GM18498 (cell line): ENCODE measurements around the gene TATDN2.

Source experiments
- ATAC-seq: cut with Tn5 transposase; IDR thresholded peaks from one replicate; pipeline ENCODE4 v1.9.1; 2021; ENCODE audit warnings: mild to moderate bottlenecking, moderate library complexity; ENCODE audit not compliant: unreplicated experiment

The TATDN2 gene, protein sequence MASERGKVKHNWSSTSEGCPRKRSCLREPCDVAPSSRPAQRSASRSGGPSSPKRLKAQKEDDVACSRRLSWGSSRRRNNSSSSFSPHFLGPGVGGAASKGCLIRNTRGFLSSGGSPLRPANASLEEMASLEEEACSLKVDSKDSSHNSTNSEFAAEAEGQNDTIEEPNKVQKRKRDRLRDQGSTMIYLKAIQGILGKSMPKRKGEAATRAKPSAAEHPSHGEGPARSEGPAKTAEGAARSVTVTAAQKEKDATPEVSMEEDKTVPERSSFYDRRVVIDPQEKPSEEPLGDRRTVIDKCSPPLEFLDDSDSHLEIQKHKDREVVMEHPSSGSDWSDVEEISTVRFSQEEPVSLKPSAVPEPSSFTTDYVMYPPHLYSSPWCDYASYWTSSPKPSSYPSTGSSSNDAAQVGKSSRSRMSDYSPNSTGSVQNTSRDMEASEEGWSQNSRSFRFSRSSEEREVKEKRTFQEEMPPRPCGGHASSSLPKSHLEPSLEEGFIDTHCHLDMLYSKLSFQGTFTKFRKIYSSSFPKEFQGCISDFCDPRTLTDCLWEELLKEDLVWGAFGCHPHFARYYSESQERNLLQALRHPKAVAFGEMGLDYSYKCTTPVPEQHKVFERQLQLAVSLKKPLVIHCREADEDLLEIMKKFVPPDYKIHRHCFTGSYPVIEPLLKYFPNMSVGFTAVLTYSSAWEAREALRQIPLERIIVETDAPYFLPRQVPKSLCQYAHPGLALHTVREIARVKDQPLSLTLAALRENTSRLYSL

DNA sequence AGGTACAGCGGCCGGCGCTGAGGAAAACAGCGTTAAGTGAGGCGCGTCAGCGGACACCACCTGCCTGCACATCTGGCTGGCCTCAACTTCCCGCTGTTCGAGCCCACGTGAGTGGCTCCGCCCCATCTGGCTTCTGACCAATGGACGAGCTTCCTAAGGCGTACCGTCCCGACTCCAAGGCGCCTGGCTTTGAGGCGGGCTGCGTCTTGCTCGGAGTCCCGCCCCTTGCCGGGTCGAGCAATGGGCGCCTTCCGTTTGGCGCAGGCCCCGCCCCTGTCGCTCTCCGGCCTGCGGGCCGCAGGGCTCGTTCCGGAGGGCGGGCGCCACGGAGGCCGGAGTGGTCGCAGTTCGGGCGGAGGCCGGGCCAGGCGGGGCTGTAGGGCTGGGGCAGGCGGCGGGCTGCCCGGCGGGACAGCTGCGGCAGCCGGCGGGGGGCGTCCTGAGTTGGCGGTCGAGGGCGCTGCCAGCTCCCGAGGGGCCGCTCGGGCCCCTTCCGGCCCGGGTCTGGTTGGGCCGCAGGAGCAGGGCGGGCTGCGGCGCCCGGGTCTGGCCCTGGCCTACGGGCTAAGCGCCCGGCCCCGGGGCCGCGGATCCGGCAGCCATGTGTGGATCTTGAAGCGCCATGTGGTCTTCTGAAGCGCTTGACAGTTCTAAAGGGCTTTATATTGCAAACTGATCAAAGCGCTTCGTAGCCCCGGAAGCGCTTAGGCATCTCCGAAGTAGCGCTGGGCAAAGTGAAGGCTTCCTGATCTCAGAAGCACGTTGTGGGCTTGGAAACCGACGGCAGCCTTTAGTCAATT lies at the start of gene TATDN2:
Gene TATDN2 (plus strand): TSS at position 276 of the 800 bp plus-strand sequence. CDS start 742 bp downstream, outside the sequence.
- ATAC-seq: peak; percentile 97

DNA sequence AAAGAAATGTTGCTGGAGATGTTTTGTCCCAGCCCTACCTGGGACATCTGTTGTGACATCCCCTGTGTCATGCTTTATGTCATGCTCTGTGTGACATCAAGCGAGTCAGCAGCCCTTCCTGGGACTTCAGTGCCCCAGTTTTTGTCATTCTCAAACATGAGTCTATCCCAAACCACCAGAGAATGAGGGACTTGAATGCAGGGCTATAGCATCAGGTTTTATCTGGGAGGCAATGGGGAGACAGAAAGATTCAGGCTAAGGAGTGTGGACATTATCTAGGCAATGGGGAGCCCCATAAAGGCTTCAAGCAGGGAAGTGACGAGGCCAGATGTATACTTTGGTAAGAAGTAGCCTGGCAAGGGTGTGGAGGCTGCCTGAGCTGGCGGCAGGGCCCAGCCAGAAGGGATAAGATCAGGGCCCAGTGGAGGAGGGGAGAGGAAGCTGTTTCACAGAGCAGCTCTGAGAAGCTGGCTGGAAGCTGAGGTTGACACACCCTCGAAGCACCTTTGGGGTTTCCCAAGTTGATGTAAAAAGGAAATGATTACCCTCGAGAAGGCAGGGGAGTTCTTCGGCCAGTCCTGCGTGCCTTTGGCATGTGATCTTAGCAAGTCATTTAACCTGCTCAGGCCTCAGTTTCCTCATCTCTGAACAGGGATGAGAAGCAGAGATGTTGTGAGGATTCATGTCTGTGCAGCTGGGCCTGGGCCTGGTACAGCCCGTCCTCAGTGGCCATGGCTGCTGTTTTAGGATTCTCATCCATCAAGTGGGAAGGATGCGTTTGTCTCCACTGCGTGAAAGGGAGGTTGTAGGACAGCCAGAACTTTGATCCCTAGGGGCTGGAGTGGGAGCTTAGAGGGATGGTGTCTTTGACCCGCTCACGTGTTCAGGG lies 49.3 kb upstream of the TATDN2 start:
- ATAC-seq: peak; percentile 71

DNA sequence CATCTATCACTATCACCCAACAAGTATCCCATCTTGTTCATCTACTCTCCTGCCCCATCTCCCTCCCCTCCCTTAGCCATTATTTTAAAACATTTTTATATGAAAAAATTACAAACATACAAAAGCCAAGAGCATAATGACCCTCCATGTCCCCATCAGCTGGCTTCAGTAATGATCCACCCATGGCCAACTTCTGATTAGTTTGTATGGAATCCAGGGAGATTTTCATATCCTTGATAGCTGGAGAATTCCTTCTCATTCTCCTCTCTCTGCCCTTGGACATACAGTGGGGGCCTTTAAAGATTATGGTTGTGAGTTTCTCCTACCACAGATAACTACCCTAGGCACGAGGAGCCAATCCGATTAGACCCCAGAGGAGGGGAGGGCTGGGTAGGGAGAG lies 43.3 kb upstream of the TATDN2 start:
- ATAC-seq: no peak

DNA sequence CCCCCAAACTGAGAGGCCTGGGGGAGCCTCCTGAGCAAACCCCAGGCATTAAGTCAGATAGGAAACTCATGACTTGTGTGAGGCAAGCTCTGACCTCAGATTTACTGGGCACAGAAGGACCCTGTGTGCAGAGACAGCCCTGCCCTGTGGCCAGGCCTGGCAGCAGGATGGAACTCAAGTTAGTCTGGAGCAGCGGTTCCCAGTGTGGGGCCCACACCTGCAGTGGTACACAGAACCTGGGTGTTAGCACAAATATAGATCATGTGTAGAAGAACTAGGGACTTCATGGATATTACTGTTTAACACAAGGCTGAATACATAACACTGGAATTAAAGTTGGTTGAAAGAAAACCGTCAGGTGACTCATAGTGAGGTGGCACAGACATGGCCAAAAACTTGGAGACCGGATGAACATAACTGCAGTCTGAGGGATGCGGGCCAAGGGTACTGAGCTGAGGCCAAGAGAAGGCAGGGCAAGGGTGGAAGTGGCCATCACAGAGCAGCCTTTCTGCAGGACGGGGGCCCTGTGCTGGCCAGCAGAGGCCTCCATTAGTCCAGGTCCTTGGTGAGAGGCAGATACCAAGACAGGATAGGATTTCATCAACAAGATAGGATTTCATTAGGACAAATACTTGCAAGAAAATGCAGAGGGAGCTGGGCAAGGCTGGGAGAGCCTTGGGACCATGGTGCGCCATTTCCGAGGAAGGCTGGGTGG lies 42.7 kb upstream of the TATDN2 start:
- ATAC-seq: no peak

DNA sequence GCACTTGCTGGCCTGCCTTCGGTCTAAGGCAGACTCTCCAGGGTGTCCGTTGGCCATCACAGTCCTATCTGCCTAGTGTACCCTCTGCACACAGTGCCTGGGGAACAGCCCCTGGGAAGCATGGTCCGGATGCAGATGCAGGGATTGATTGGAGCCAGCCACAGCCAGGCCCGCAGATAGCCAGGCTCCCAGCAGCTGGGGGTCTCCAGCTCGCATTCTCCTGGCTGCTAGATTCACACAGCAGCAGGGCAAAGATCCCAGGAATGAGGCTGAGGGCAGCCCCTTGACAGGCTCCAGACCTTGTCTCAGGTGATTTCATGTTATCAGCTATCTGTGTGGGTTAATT lies 42.1 kb upstream of the TATDN2 start:
- no peak for ATAC-seq

DNA sequence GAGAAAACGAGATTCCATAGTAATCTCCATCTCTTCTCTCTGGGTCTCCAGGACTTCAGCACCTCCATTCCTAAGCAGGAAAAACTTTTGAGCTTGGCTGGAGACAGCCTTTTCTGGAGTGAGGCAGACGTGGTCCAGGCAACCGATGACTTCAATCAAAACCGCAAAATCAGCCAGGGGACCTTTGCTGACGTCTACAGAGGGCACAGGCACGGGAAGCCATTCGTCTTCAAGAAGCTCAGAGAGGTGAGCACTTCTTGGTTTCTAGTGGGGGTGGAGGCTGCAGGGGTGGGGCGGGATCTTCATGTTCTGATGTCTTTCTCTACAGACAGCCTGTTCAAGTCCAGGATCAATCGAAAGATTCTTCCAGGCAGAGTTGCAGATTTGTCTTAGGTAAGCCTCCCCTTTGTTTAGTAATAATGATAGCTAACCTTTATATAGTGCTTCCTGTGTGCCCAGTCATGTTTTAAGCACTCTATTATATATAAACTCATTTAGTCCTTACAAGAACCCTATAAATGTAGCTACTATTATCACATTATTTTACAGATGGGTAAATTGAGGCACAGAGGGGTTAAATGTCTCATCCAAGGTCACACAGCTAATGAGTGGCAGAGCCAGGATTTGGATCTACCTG lies 35.0 kb upstream of the TATDN2 start:
- no peak for ATAC-seq

DNA sequence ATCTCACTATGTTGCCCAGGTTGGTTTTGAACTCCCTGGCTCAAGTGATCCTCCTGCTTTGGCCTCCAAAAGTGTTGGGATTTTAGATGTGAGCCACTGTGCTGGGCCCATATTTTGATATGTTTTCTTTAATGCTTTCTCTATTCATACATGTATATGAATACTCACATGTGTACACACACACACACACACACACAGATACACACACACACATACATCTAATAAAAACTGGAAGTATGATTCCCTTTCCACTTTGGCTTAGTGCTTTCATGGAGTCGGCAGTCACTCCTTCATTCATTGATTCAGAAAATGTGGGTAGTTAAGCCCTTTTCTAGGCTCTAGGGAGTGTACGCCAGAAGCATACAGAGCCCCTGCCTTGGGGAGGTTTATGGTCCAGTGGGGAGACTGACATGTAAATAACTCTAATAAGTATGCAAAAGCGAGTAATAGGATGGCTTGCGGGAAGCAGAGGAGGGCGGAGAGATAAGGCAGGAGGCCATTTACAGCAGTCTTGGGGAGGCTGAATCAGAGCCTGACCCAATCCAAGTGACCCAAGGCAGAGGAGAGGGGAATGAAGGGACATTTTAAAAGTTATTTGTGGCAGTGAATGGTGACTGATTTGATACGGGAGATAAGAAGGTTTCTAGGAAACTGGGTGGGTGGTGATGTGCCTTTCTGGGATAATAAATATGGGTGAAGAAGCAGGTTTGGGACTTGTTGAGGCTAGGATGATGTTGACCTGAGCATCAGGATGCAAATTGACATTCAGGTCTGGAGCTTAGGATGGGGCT lies 32.5 kb upstream of the TATDN2 start:
- no peak for ATAC-seq

DNA sequence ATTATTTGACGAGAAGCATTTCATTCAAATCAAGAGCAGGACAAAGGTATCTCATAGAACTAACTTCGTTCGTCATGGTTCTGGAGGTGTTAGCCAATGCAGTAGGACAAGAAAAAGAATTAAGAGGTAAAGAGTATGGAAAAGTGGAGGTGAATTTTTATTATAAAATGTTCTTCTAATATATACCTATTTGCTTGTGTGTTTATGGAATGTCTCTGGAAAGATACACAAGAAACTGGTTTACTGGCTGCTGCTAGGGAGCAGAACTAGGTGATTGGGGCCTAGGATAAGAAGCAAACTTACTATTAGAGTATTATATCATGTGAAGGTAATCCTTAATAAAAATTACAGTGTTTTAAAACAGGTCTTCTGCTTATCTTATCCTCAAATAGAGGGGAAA lies 30.9 kb upstream of the TATDN2 start:
- no peak for ATAC-seq

DNA sequence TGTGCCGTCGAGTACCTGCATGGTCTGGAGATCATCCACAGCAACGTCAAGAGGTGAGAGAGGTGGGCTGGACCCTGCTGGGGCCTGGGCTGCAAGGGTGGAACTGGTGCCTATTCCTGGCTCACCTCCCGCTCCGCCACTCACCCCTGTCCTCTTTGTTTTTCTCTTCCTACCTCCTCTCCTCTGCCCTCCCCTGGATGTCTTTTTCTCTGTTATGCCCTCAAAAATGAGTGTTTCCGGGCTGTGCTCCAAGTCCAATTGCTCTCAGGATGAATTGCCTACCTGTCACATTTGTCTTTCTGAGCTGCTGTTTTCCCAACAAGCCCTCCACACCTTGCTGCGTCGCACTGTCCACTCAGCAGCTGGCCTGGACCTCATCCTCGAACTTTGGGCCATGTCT lies 28.5 kb upstream of the TATDN2 start:
- ATAC-seq: no peak

DNA sequence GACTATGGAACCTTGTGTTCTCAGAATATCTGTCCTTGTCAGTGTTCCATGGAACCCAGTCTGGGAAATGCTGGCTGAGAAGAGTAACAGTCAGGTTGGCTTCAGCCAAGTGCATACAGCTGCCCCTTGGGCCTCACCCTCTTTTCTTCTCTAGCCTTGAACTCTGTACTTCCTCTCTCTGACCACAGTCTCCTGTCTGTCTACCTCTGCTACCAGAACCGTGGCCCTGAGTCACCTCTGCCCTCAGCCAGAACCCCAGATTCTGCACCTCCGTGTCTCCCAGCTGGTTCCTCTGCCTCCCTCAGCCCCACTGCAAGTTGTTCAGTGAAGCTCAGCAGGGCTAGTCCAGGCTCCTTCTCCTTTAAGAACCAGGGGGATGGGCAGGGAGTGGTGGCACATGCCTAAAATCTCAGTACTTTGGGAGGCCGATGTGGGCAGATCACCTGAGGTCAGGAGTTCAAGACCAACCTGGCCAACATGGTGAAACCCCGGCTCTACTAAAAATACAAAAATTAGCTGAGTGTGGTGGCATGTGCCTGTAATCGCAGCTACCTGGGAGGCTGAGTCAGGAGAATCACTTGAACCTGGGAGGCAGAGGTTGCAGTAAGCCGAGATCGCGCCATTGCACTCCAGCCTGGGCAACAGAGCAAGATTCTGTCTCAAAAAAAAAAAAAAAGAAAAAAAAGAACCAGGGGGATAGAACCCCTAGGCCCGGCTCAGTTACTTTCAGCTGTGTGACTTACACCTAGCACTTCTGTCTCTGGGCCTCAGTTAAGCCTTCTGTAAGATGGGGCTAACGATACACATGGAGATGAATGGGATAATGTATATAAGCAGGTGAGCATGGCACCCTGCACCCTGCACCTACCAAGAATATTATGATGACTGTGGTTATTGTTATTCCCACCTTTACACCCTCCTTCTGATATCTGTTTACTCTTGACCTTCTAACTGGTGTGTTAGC lies 24.3 kb upstream of the TATDN2 start:
- peak; percentile 68 for ATAC-seq

DNA sequence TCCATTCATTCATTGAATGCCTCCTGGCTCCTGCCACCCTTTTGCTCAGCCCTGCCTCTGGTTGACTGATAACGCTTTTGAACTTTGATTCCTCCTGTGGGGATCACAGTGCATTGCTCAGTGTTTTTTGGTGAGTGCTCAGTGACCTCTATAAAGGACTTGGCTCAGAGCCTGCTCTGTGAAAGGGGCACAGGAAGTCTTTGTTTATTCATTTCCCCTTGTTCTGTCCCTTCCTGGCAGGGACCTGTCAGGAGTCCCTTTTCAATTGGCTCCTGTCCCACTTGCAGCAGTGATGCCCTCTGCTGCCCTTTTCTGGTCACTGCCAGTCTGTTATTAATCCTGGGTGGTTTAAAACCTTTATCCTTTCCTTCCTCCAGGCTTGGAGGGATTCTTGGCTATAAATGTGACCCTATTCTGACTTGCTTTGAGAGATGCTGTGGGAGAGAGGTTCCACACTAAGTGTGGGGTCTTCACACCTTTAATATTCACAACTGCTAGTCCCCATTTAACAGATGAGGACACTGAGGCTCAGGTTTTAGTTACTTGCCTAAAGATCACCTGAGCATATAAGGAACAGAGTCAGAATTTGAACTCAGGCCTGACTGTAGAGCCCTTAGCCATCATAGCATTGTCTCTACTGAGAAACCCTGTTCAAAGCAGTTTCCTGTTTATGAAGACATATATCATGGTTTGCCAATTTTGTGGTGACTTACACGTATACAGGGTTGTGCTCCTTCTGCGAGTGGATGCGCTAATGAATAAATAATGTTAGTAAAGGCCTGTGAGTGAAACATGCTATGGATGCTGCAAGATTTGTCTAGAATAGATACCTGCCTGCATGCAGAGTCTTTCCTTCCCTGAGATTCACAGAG lies 23.2 kb upstream of the TATDN2 start:
- peak; percentile 53 for ATAC-seq

DNA sequence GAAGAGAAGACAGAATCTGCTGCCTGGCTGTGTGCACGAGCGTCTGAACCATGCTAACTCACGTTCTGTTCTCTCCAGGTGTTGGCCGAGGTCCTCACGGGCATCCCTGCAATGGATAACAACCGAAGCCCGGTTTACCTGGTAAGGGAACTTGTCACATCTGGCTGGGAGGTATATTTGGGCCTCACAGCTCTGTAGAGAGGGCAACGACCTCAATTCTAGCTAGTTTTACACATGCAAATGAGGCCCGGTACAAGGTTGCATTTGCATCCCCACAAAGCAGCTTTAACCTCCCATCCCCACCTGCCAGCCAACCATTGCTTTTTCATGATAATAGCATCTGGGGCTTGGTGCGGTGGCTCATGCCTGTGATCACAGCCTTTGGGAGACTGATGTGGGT lies 22.0 kb upstream of the TATDN2 start:
- ATAC-seq: no peak

DNA sequence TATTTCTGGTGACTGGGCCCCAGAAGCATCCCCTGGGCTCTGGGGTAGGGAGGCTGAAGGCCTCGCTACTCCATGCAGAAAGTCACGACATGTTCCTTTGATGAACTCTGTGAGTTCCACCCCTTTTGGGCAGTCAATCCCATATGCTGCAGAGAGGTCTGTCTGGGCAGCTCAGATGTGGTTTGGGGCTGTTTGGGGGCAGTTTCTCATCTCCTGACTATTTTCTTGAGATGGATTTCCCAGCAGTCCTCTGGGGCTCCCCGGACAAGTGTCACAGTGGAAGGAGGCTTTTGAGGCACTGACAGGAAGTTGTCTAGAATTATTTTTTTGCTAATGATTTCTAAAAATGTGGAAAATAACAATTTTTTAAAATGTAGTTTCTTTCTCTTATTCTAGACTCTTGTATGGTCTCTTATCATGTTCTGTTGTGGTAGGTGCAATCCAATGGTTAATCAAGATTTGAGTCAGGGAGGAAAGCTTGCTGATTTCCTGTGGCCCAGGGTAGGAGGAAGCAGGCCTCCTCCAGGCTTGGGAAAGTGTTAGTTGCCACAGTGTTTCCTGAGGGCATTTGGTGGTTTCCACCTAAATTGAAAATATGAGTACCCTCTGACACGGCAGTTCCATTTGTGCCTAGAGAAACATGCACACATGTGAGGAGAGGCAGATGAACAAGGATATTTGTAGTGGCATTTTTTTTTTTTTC lies 19.9 kb upstream of the TATDN2 start:
- no peak for ATAC-seq

DNA sequence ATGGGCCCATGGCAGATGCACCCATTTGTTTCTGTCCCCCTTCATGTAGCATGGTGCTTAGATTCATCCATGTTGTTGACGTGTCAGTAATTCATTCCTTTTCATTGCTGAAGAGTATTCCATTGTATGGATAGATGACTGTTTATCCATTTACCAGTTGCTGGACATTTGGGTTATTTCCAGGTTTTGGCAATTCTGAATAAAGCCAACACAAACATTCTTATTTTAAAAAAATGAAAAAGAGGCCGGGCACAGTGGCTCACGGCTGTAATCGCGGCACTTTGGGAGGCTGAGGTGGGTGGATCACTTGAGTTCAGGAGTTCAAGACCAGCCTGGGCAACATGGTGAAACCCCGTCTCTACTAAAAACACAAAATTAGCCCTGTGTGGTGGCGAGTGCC lies 18.7 kb upstream of the TATDN2 start:
- no peak for ATAC-seq

DNA sequence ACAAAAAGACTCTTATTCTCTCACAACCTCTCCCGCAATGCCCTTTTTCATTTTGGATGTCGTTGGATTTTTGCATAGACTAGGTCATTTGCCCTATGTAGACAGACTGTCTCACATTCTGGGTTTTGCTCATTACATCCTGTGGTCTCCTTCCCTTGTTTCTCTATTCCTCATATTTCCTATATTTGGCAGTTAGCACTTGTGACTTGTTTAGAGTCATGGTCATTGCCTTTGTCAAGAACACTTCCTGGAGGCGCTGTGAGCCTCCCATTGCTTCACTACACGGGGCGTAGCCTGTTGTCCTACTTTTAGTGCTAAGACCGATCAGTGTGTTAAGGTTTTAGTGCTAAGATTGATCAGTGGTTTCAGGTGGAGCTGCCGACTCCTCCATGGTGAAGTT lies 16.1 kb upstream of the TATDN2 start:
- no peak for ATAC-seq

DNA sequence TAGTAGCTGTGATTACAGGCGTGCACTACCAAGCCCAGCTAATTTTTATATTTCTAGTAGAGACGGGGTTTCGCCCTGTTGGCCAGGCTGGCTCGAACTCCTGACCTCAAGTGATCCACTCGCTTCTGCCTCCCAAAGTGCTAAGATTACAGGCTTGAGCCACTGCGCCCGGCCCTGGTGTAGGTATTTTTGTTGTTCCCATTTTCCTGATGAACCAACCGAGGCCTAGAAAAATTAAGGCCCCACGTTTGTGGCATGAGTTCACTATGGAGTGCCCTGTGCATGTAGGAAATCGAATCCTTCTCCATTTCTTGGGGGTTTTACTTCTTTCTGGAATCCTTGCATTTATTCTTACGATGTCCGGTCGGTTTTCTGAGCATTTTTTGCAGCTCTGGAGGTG lies 14.3 kb upstream of the TATDN2 start:
- ATAC-seq: no peak
